ENCODE measurements around the gene LCTL. TPM values are rescaled to one million over a fixed set of nuclear protein-coding genes. Genes with fewer than 3 reads are reported as not detected.

LCTL gene
- total and polyA plus RNA-seq, 10 of the 15 experiments (the other 5 are each of a cell fraction or from before 2014, with no cell fraction given), result 0.07 to 0.76 (median 0.40) TPM; not detected in 5

DNA sequence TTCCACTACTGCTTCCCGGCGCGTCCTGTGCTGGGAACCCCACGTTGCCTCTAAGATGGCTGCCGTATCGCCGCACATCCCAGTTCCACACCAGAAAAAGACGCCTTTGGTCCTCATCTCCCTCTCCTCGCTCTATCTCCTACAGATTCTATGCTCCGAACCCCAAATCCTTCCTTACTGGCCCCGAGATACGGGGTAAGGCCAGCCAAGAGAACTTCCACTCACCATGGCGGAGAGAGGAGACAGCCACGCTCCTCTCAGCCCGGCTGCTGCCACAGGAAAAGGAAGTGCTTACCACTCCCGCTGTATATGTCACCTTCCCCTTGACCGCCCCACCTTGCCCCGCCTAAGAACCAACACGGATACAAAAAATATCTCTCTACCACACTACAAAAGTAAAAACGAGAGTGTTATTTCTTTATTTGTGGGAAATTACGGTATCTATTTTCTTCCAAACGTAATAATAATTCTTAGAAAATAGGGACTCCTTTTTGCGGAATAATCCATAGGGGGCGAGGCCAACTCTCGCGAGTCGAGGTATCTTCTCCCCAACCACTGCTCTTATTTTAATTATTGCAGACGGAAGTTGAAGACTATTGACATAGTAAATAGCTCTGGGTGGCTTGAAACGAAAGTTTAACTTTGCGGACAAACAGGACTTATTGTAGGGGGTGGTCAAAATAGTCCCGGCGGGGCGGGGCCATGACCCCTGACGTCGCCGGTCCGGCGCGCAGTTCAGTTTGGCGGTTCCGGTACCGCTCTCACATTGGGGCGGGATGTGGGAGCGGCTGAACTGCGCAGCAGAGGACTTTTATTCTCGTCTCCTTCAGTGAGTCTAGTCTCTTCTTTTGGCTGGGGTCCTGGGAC lies 61.0 kb downstream of the LCTL start, which contains the start of the genes RPL4 and ZWILCH (continued):
- TF ChIP-seq NKRF (conservative IDR thresholded peaks at IDR 0.05) (peak; percentile 98), BRCA1 (IDR thresholded peaks at IDR 0.05; ENCODE audit: low read depth, low read length) (peak; percentile 75), CHD1 (IDR thresholded peaks at IDR 0.05; ENCODE audit: low read depth, low read length) (no peak), MEF2A (IDR thresholded peaks at IDR 0.05; ENCODE audit: insufficient read depth, low read depth, low read length) (peak; percentile 11; the same call in 1 of the 2 replicates), RUNX3 (IDR thresholded peaks at IDR 0.05; ENCODE audit: low read length) (peak; percentile 88), ATF7 (IDR thresholded peaks at IDR 0.05; ENCODE audit: low read depth) (peak; percentile 85), FOS (IDR thresholded peaks at IDR 0.05; ENCODE audit: borderline replicate concordance, extremely low read depth, insufficient read length) (no peak), PRDM15 (CRISPR knock-in tag; IDR thresholded peaks at IDR 0.05) (no peak), TCF7 (IDR thresholded peaks at IDR 0.05; ENCODE audit: borderline replicate concordance) (peak; percentile 51; the same call in 1 of the 2 replicates), RAD21 (IDR thresholded peaks at IDR 0.05; ENCODE audit: insufficient read depth, low read depth, low read length) (no peak), BMI1 (IDR thresholded peaks at IDR 0.05; ENCODE audit: borderline replicate concordance) (no peak)
- TF ChIP-seq, protein P1, sequence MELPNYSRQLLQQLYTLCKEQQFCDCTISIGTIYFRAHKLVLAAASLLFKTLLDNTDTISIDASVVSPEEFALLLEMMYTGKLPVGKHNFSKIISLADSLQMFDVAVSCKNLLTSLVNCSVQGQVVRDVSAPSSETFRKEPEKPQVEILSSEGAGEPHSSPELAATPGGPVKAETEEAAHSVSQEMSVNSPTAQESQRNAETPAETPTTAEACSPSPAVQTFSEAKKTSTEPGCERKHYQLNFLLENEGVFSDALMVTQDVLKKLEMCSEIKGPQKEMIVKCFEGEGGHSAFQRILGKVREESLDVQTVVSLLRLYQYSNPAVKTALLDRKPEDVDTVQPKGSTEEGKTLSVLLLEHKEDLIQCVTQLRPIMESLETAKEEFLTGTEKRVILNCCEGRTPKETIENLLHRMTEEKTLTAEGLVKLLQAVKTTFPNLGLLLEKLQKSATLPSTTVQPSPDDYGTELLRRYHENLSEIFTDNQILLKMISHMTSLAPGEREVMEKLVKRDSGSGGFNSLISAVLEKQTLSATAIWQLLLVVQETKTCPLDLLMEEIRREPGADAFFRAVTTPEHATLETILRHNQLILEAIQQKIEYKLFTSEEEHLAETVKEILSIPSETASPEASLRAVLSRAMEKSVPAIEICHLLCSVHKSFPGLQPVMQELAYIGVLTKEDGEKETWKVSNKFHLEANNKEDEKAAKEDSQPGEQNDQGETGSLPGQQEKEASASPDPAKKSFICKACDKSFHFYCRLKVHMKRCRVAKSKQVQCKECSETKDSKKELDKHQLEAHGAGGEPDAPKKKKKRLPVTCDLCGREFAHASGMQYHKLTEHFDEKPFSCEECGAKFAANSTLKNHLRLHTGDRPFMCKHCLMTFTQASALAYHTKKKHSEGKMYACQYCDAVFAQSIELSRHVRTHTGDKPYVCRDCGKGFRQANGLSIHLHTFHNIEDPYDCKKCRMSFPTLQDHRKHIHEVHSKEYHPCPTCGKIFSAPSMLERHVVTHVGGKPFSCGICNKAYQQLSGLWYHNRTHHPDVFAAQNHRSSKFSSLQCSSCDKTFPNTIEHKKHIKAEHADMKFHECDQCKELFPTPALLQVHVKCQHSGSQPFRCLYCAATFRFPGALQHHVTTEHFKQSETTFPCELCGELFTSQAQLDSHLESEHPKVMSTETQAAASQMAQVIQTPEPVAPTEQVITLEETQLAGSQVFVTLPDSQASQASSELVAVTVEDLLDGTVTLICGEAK (IDR thresholded peaks at IDR 0.05; ENCODE audit: borderline replicate concordance), result peak; percentile 99
- TF ChIP-seq, protein P2, sequence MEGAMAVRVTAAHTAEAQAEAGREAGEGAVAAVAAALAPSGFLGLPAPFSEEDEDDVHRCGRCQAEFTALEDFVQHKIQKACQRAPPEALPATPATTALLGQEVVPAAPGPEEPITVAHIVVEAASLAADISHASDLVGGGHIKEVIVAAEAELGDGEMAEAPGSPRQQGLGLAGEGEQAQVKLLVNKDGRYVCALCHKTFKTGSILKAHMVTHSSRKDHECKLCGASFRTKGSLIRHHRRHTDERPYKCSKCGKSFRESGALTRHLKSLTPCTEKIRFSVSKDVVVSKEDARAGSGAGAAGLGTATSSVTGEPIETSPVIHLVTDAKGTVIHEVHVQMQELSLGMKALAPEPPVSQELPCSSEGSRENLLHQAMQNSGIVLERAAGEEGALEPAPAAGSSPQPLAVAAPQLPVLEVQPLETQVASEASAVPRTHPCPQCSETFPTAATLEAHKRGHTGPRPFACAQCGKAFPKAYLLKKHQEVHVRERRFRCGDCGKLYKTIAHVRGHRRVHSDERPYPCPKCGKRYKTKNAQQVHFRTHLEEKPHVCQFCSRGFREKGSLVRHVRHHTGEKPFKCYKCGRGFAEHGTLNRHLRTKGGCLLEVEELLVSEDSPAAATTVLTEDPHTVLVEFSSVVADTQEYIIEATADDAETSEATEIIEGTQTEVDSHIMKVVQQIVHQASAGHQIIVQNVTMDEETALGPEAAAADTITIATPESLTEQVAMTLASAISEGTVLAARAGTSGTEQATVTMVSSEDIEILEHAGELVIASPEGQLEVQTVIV (IDR thresholded peaks at IDR 0.05; ENCODE audit: borderline replicate concordance, partially characterized antibody), result no peak

Data from GM12878 (cell line).